Measurements from ENCODE around the gene KRT15. TPM values are rescaled to one million over a fixed set of nuclear protein-coding genes. Genes with fewer than 3 reads are reported as not detected.
"Not testable (repeated sequence)": the region's sequence is repeated elsewhere in the genome, so short reads cannot be mapped to it uniquely, and the experiment has no call there.

Gene KRT15
- total RNA-seq, 1 donor from 2014 or later = not detected

DNA sequence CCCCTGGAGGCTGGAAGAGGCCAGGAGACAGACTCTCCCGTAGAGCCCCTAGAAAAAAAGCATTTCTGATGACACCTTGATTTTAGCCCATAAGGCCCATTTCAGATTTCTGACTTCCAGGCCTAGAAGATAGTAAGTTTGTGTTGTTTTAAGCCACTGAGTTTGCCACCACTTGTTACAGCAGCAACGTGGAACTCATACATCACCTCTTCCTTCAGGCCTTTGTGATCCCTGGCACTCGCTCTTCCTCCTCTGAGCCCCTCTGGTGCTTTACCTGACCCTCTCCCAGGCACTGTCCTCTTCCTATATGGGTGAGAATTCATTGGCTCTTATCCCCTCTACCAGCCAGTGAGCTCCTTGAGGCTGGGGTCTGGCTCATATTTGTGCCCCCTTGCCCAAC lies 28.1 kb upstream of the KRT15 start:
- intact Hi-C loops (cut with DNase I) = loop anchor here (10.0 kb wide), 2 partner anchors 642 to 742 kb away; no protein-coding TSS in a partner anchor
- ATAC-seq (ENCODE audit: poor library complexity) (no peak), DNase-seq (no peak)

- ATAC-seq (ENCODE audit: poor library complexity) = no peak
Observed at GRCh38 chr17:41545829-41546410, 27.2 kb upstream of the KRT15 start.

GRCh38 chr17:41544935-41545334 lies 26.2 kb upstream of the KRT15 start:
- intact Hi-C loops (cut with DNase I) = loop anchor here (10.0 kb wide), 2 partner anchors 640 to 740 kb away; no protein-coding TSS in a partner anchor

More at GRCh38 chr17:41545829-41546410, 27.2 kb upstream of the KRT15 start:
- intact Hi-C loops (cut with DNase I) = loop anchor here (10.0 kb wide), 2 partner anchors 641 to 741 kb away; no protein-coding TSS in a partner anchor
- no peak for DNase-seq

DNA sequence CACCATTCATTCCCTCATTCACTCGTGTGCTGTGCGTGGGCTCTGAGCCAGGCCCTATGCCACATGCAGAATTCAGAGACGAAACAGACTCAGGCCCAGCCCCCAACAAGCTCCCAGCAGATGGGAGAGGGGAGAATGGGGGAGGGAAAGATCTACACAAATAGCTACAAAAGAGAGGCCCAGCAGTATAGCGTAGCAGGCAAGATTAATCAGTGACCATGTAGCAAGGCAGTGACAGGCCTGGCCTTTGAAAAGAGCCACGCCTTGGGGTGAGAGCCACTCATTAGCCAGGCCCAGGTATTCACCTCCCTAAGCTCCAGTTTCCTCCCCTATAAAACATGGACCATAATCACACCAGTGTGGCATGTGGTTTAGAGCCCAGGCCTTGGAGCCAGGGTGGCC lies 25.8 kb upstream of the KRT15 start:
- intact Hi-C loops (cut with DNase I) = loop anchor here (10.0 kb wide), 2 partner anchors 640 to 740 kb away; no protein-coding TSS in a partner anchor
- DNase-seq (no peak), ATAC-seq (ENCODE audit: poor library complexity) (no peak)

More at GRCh38 chr17:41544935-41545334, 26.2 kb upstream of the KRT15 start:
- no peak for DNase-seq
- ATAC-seq (ENCODE audit: poor library complexity) = no peak

DNA sequence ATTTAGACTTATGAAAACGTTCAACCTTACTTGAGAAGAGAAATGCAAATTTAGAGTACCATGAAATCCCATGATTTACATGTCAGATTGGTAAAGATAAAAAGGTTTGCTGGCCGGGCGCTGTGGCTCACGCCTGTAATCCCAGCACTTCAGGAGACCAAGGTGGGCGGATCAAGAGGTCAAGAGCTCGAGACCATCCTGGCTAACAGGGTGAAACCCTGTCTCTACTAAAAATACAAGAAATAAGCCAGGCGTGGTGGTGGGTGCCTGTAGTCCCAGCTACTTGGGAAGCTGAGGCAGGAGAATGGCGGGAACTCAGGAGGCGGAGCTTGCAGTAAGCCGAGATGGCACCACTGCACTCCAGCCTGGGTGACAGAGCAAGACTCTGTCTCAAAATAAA lies 24.1 kb upstream of the KRT15 start:
- intact Hi-C loops (cut with DNase I) = loop anchor here (10.0 kb wide), 2 partner anchors 638 to 738 kb away; no protein-coding TSS in a partner anchor

GRCh38 chr17:41542357-41542756 lies 23.7 kb upstream of the KRT15 start:
- no peak for ATAC-seq (ENCODE audit: poor library complexity)
- no peak for DNase-seq
- intact Hi-C loops (cut with DNase I) = loop anchor here (10.0 kb wide), 2 partner anchors 638 to 738 kb away; no protein-coding TSS in a partner anchor

More for the DNA sequence above, 24.1 kb upstream of the KRT15 start:
- ATAC-seq (ENCODE audit: poor library complexity); DNase-seq: not testable (repeated sequence)

DNA sequence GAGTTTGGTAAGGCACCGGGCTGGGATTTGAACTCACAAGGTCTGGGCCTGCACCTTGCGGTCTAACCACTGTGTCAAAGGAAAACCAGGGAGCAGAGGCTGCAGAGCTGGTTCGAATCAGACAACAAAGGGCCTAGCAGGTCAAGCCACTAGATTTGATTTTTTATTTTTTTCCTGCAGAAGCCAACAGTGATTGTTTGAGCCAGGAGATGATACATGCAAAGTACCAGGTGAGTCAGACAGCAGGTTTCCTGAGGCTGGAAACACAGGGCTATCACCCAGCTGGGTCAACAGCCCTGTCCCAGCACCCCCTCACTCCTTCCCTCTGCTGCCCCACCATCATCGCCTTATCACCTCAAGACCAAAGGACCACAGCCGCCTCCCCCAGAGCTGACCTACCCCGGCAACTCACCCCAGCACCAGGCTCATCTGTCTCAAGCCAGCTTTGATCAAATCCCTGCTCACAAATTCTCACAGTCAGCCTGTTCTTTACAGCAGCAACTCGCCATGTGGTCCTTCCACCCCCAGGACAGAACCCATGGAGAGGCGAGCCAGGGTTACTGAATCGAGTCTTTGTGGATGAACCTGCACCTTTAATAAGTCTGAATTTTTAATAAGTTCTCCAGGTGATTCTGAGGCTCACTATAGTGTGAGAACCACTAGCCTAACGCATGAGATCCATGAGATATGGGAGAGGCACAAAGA lies 22.4 kb upstream of the KRT15 start:
- intact Hi-C loops (cut with DNase I) = loop anchor here (10.0 kb wide), 2 partner anchors 636 to 736 kb away; no protein-coding TSS in a partner anchor
- DNase-seq = no peak
- no peak for ATAC-seq (ENCODE audit: poor library complexity)

GRCh38 chr17:41539979-41540701 lies 21.4 kb upstream of the KRT15 start:
- no peak for DNase-seq
- intact Hi-C loops (cut with DNase I) = loop anchor here (10.0 kb wide), 2 partner anchors 635 to 735 kb away; no protein-coding TSS in a partner anchor
- no peak for ATAC-seq (ENCODE audit: poor library complexity)

DNA sequence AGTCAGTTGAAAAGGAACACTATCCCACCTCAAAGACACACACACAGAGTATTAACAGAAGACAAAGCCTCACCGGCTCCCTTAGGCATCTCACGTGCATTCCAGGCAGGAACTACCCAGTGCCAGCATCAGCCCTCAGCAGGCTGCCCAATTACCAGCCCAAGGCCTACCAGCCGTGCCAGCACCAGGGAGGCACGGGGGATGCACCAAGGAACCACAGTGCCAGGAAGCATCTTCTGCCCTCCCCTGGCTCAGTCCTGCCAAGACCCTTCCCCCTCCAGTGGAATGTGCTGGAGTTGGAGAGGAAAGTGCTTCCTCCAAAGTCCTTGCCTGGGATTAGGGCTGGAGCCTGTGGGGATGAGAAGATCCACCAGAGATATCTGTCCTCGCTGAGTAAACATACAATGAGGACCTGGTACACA lies 20.4 kb upstream of the KRT15 start:
- no peak for DNase-seq

GRCh38 chr17:41538565-41538991 lies 19.9 kb upstream of the KRT15 start:
- ATAC-seq (ENCODE audit: poor library complexity) (no peak), DNase-seq (no peak)
- intact Hi-C loops (cut with DNase I) = no loop called here

More for the DNA sequence above, 20.4 kb upstream of the KRT15 start:
- no peak for ATAC-seq (ENCODE audit: poor library complexity)
- intact Hi-C loops (cut with DNase I) = no loop called here

DNA sequence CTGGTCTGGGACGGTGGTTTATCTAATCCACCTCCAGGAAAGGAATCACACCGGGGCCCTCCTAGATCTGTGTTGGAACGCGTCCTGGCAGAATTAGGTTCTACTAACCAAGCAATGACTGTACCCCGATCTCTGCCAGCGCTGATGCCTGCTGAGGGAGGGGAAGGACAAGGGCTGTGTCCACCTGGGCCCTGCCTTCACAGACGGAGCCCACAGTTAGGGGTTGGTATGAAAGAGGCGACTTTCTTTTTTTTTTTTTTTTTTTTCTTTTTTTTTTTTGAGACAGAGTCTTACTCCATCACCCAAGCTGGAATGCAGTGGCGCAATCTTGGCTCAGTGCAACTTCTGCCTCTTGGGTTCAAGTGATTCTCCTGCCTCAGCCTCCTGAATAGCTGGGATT lies 19.3 kb upstream of the KRT15 start:
- no peak for ATAC-seq (ENCODE audit: poor library complexity)
- no peak for DNase-seq
- intact Hi-C loops (cut with DNase I) = no loop called here

- no peak for DNase-seq
- intact Hi-C loops (cut with DNase I) = no loop called here
- ATAC-seq (ENCODE audit: poor library complexity) = no peak
Observed at GRCh38 chr17:41537614-41537954, 18.9 kb upstream of the KRT15 start.

DNA sequence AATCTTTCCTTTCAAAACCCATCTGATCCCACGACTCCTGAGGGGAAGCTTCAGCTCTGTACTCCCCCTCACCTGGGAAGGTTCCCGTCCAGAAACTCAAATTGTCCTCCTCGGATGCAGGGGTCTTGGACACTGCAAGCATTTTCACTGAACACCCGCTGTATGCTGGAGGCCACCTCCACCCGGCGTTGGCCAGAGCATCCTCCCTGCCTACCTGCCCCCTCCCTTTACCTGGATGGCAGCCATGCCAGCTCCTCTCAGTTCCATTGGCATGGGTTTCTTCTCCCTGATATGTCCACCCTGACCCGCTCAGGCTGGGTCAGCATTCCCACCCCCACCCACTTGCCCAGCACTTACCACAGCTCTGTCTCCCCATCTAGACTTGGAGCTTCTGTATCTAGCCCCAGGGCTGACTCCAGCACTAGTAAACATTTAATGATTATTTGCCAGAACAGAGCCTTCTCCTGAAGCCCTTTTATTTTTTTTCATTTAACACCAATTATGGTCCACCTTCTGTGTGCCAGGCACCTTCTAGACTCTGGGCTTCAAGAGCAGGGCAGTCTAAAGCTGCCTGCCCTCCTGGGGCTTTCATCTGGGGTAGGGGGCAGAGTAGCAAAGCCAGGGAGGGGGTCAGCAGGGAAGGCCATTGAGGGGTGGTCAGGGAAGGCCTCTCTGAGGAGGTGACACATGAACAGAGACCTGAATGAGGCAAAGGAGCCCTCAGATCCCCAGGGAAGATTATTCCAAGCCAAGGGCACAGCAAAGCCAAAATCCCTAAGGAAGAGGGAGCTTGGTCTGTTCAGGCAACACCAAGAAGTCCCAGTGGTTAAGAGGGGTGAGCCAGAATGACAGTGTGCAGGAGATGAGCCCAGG lies 18.3 kb upstream of the KRT15 start:
- intact Hi-C loops (cut with DNase I) = no loop called here
- ATAC-seq (ENCODE audit: poor library complexity) (no peak), DNase-seq (no peak)

GRCh38 chr17:41535764-41536481 lies 17.2 kb upstream of the KRT15 start:
- intact Hi-C loops (cut with DNase I) = no loop called here
- ATAC-seq (ENCODE audit: poor library complexity) (no peak), DNase-seq (no peak)

DNA sequence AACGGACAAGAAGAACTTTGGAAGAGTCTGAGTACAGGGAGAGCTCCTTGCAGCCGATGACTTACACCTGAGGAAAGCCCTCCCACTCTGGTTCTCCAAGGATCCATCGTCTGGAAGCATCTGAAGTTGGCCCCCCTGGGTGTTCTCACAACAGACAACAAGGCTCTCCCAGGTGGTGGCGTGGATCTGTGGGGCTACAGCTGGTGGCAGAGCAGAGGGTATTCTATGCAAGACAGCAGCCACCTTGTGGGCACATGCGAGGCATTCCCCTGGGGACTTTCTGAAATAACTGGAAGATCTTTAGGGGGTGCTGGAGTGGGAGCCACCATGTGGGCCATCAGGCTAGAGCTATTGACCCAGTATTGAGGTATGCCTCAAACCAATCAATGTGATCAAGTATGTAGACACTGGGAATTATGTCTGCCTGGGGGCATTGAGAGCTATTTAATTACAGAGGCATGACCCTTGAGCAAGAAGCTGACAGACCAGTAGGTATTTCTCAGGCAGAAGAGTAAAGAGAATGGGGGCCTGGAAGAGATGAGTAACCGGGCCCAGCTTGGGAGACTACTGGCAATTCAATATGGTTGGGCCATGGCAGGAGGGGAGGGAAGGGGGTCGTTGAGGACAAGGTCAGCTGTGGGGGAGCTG lies 16.3 kb upstream of the KRT15 start:
- intact Hi-C loops (cut with DNase I) = no loop called here
- ATAC-seq (ENCODE audit: poor library complexity) (no peak), DNase-seq (no peak)

DNA sequence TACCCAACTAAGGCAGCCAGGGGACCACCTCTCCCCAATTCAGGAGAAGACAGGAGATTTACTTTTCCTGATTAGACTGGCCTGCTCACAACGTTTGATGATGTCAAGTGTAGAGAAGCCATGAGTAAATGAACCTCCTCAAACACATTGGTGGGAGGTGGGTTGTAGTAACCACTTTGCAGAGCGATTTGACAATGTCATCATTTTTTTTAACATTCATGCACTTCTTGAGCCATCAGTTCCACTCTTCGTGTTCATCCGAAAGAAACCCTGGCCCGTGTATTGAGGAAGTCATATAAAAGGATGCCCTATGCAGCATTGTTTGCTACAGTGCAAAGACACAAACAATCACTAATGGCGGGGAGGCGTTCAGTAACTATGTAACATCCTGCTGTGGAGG lies 14.9 kb upstream of the KRT15 start:
- DNase-seq = no peak
- intact Hi-C loops (cut with DNase I) = no loop called here
- no peak for ATAC-seq (ENCODE audit: poor library complexity)

DNA sequence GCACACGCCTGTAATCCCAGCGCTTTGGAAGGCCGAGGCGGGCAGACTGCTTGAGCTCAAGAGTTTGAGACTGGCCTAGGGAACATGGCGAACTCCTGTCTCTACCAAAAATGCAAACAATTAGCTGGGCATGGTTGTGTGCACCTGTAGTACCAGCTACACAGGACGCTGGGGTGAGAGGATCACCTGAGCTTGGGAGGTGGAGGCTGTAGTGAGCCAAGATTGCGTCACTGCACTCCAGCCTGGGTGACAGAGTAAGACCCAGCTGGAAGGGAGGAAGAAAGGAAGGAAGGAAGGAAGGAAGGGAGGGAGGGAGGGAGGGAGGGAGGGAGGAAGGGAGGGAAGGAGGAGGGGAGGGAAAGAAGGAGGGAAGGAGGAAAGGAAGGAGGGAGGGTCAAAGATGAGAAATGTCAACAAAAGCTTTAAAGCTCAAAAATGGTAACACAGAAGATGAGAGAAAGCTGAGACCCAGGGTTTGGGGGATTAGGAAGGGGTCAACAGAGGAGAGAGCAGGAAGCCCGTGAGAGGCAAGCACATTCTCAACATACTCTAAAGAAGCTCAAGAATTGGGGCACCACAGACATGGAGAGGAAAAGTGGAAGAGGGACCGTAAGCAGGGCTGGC lies 14.4 kb upstream of the KRT15 start:
- DNase-seq (no peak), ATAC-seq (ENCODE audit: poor library complexity) (no peak)
- intact Hi-C loops (cut with DNase I) = no loop called here
